GM12878 (cell line): ENCODE results near the gene SYNDIG1. TPM values are rescaled to one million over a fixed set of nuclear protein-coding genes. Genes with fewer than 3 reads are reported as not detected.

Experiments used
- ATAC-seq: fragments of 200-7000 bp; cut with Tn5 transposase; 3 replicates; pipeline ENCODE4 v1.9.1; 2020; ENCODE audit warnings: mild to moderate bottlenecking, moderate library complexity
- BruUV-seq: library from RNA; stranded (reverse); fragments of 400-500 nt; replicated peaks from 2 replicates; lab custom pipeline; 2021; lab: Mats Ljungman, UMichigan
- CTCF ChIA-PET: fragments of 300-600 bp; sonication (Branson Sonifier 250); formaldehyde crosslinking; extraction: SDS; loops from one replicate; lab custom pipeline; 2021; ENCODE audit warnings: inconsistent platforms; lab: Yijun Ruan, JAX
- POLR2A ChIA-PET: fragments of 350-600 bp; formaldehyde crosslinking; extraction: SDS; loops from one replicate; lab custom pipeline; 2021; ENCODE audit warnings: inconsistent platforms; lab: Charles Lee
- RAD21 ChIA-PET: fragments of 300-600 bp; sonication (Branson Sonifier 250); formaldehyde crosslinking; loops from one replicate; lab custom pipeline; 2023; ENCODE audit warnings: antibody characterized with exemption; ENCODE audit not compliant: unreplicated experiment; lab: Charles Lee
- SMC1A ChIA-PET: fragments of 300-600 bp; sonication (Branson Sonifier 250); formaldehyde crosslinking; loops from one replicate; lab custom pipeline; 2023; ENCODE audit not compliant: unreplicated experiment, uncharacterized antibody; lab: Charles Lee
- DNase-seq: peaks from one replicate; pipeline ENCODE4 v3.0.0-alpha.2; 2011; ENCODE audit warnings: low read depth, low spot score
- FAIRE-seq: peaks from 3 replicates; lab custom pipeline; 2011; peaks lifted over from hg19 to GRCh38; lab: Jason Lieb, UNC
- H2AFZ ChIP-seq: 2 replicates; pipeline ENCODE4 v1.6.0; 2011; ENCODE audit warnings: low read depth, low read length, control low read depth; ENCODE audit not compliant: control insufficient read depth
- H3K27ac ChIP-seq: 2 replicates; pipeline ENCODE4 v1.5.1; 2011; ENCODE audit warnings: control low read depth; ENCODE audit not compliant: control insufficient read depth, insufficient read depth
- H3K27me3 ChIP-seq, 2 experiments: replicated peaks in 1 of 2; 2 replicates each; pipeline versions ENCODE4 v1.6.0 to v1.6.1; 2011; ENCODE audit warnings: low read length in 1 of 2; ENCODE audit not compliant: control insufficient read depth in 2 of 2, insufficient read depth in 2 of 2
- H3K36me3 ChIP-seq, 2 experiments: 2 replicates each; pipeline ENCODE4 v1.5.1; 2011; ENCODE audit warnings: low read length in 1 of 2; ENCODE audit not compliant: control insufficient read depth in 2 of 2, insufficient read depth in 2 of 2
- H3K4me1 ChIP-seq: 2 replicates; pipeline ENCODE4 v1.6.1; 2011; ENCODE audit warnings: mild to moderate bottlenecking, low read length, moderate library complexity, mixed read lengths; ENCODE audit not compliant: control insufficient read depth, insufficient read depth
- H3K4me2 ChIP-seq: 2 replicates; pipeline ENCODE4 v1.6.0; 2011; ENCODE audit warnings: control low read depth; ENCODE audit not compliant: control insufficient read depth, insufficient read depth
- H3K4me3 ChIP-seq: fragments of 200-600 bp; sonication (generic); 2 replicates; pipeline ENCODE4 v1.5.1; 2016
- H3K79me2 ChIP-seq: 2 replicates; pipeline ENCODE4 v1.6.0; 2011; ENCODE audit warnings: low read length; ENCODE audit not compliant: control insufficient read depth, insufficient read depth
- H3K9ac ChIP-seq: 2 replicates; pipeline ENCODE4 v1.8.0; 2011; ENCODE audit warnings: low read length, control low read depth, mixed read lengths; ENCODE audit not compliant: control insufficient read depth, insufficient read depth
- H3K9me3 ChIP-seq: replicated peaks from 3 replicates; pipeline ENCODE4 v1.5.1; 2011; ENCODE audit warnings: mild to moderate bottlenecking, low read length; ENCODE audit not compliant: control insufficient read depth, insufficient read depth
- H4K20me1 ChIP-seq: 2 replicates; pipeline ENCODE4 v1.6.0; 2011; ENCODE audit not compliant: control insufficient read depth, insufficient read depth
- BCL11A ChIP-seq: IDR thresholded peaks from 2 replicates; pipeline ENCODE4 v1.6.1; 2011; ENCODE audit warnings: low read depth, low read length
- BCL3 ChIP-seq: IDR thresholded peaks from 2 replicates; pipeline ENCODE4 v1.6.1; 2011; ENCODE audit warnings: borderline replicate concordance, low read depth, mild to moderate bottlenecking, moderate library complexity, low read length; ENCODE audit not compliant: insufficient read depth, poor library complexity, severe bottlenecking
- BRCA1 ChIP-seq: IDR thresholded peaks from 2 replicates; pipeline ENCODE4 v1.6.1; 2011; ENCODE audit warnings: low read depth, low read length, improper control_type of control experiment
- CHD2 ChIP-seq: IDR thresholded peaks from 2 replicates; pipeline ENCODE4 v1.6.1; 2011; ENCODE audit warnings: low read depth, low read length, improper control_type of control experiment, borderline replicate concordance
- E2F8 ChIP-seq: fragments of 450-650 bp; IDR thresholded peaks from 2 replicates; pipeline ENCODE4 v1.6.1; 2018; ENCODE audit warnings: mild to moderate bottlenecking, low read depth, moderate library complexity; ENCODE audit not compliant: partially characterized antibody
- NR2C1 ChIP-seq: fragments of 450-650 bp; IDR thresholded peaks from 2 replicates; pipeline ENCODE4 v1.6.1; 2017; ENCODE audit warnings: antibody characterized with exemption, mild to moderate bottlenecking, moderate library complexity
- NR2F1 ChIP-seq: fragments of 450-650 bp; conservative IDR thresholded peaks from 2 replicates; pipeline ENCODE4 v1.6.1; 2017; ENCODE audit warnings: mild to moderate bottlenecking
- POLR2A ChIP-seq: IDR thresholded peaks from 2 replicates; pipeline ENCODE4 v1.6.1; 2011; ENCODE audit warnings: low read depth, mild to moderate bottlenecking, low read length
- POU2F2 ChIP-seq: IDR thresholded peaks from 3 replicates; pipeline ENCODE4 v1.6.1; 2011; ENCODE audit warnings: low read depth, mild to moderate bottlenecking, low read length, borderline replicate concordance
- SIN3A ChIP-seq: IDR thresholded peaks from 2 replicates; pipeline ENCODE4 v1.6.1; 2012; ENCODE audit warnings: low read depth, low read length, improper control_type of control experiment
- STAT3 ChIP-seq: IDR thresholded peaks from 2 replicates; pipeline ENCODE4 v1.6.1; 2011; ENCODE audit warnings: low read depth, low read length, improper control_type of control experiment
- ZSCAN29 ChIP-seq: fragments of 450-650 bp; IDR thresholded peaks from 2 replicates; pipeline ENCODE4 v1.6.1; 2017; ENCODE audit warnings: mild to moderate bottlenecking, moderate library complexity
- WGBS: methylation state at CpG from one replicate; pipeline ENCODE4 v1.1.6; 2016; ENCODE audit warnings: low lambda C conversion rate; ENCODE audit not compliant: insufficient replicate concordance, insufficient coverage; ENCODE audit errors: missing lambda C conversion rate; 5-methylcytosine and 5-hydroxymethylcytosine counted together
- in situ Hi-C: fragments of 300-500 bp; cut with MboI; formaldehyde crosslinking; loops from 9 replicates; pipeline ENCODE4 v1.14.3; 2018; ENCODE audit warnings: mixed read lengths
- intact Hi-C: fragments of 100-400 bp; cut with micrococcal nuclease; formaldehyde crosslinking; loops from one replicate; pipeline ENCODE4 v1.14.2; 2022; ENCODE audit not compliant: unreplicated experiment
- polyA plus RNA-seq, 11 experiments: library from polyadenylated mRNA; depleted of rRNA in 4 of 11; unstranded in 6 of 11; stranded (reverse) in 5 of 11; fragments of >200 nt; fragmentation: Nextera tagmentation in 4 of 11; fragmentation: Illumina TruSeq in 1 of 11; extraction: Ambion mirVana in 4 of 11; extraction: Trizol in 1 of 11; gene quantifications; 1 replicate in 1 of 11; 2 replicates in 10 of 11; pipeline versions ENCODE4 v1.2.1 to v1.2.3, GENCODE V29; 2011 to 2016; ENCODE audit warnings: inconsistent platforms in 2 of 11, missing spikeins in 2 of 11, low read depth in 1 of 11
- total RNA-seq, 4 experiments: library from RNA; depleted of rRNA in 3 of 4; stranded (reverse); fragments of >200 nt in 3 of 4; fragmentation: Illumina TruSeq in 1 of 4; extraction: Trizol in 1 of 4; gene quantifications; 2 replicates each; pipeline versions ENCODE4 v1.2.1 to v1.2.3, GENCODE V29; 2013 to 2021

Gene SYNDIG1
- total and polyA plus RNA-seq, 10 of the 15 experiments (the other 5 are each of a cell fraction or from before 2014, with no cell fraction given): not detected

DNA sequence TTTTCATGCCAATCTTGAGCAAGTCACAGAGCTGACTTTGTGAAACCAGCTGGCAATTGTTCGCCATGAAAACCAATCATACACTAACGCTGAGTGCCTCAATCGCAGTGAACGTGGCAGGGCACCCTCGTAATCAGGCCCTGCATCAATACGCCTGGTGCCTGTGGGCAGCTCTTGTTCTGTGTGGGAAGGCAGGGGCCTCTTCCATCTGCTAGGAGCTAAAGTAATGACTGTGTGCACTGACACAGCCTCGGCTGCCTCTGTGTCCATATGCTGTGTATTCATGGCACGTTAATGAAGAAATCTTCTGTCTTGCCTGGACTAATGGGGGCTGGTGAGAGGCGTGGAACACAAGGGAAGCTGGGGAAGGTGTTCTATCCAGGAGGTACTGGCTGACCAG, 27.8 kb upstream of the SYNDIG1 start:
- no peak for ATAC-seq
- H3K79me2 ChIP-seq: no peaks in the 10 kb centered on the region
- no peaks in the 10 kb centered on the region for H4K20me1 ChIP-seq
- BruUV-seq: no TSS peak
- in situ Hi-C loops (no loop called here), intact Hi-C loops (no loop called here)
- DNase-seq: no peak
- no peak for FAIRE-seq
- no peak overlapping the region for H3K27ac ChIP-seq
- no peaks in the 10 kb centered on the region for H3K9me3 ChIP-seq
- no peak overlapping the region for H2AFZ ChIP-seq
- no peak overlapping the region for H3K9ac ChIP-seq
- SMC1A ChIA-PET: no interaction called here
- no peak overlapping the region for H3K4me3 ChIP-seq
- RAD21 ChIA-PET: no interaction called here
- 18% methylated on average over 9 of the region's 9 CpGs for WGBS
- H3K27me3 ChIP-seq: peaks cover 0 to 4% of the 10 kb centered on the region in 2 experiments; a peak in 3 of 4 replicates
- no peaks in the 10 kb centered on the region for H3K36me3 ChIP-seq
- H3K4me2 ChIP-seq: no peak overlapping the region
- CTCF ChIA-PET: no interaction called here
- no peak for TF ChIP-seq ZSCAN29
- no peaks in the 10 kb centered on the region for H3K4me1 ChIP-seq
- POLR2A ChIA-PET: no interaction called here

GRCh38 chr20:24442909-24443308, 26.5 kb upstream of the SYNDIG1 start:
- Histone ChIP-seq H3K9ac (no peak overlapping the region), H4K20me1 (no peaks in the 10 kb centered on the region), H3K4me2 (no peak overlapping the region), H3K9me3 (no peaks in the 10 kb centered on the region), H3K4me1 (no peaks in the 10 kb centered on the region), H3K79me2 (no peaks in the 10 kb centered on the region), H3K4me3 (no peak overlapping the region), H3K27ac (no peak overlapping the region), H3K36me3 (no peaks in the 10 kb centered on the region), H3K27me3 (peaks cover 0 to 4% of the 10 kb centered on the region in 2 experiments; a peak in 2 of 4 replicates), H2AFZ (no peak overlapping the region)
- POLR2A ChIA-PET: no interaction called here
- WGBS: 30% methylated on average over 3 of the region's 3 CpGs
- DNase-seq: no peak
- ATAC-seq: no peak
- FAIRE-seq: no peak
- RAD21 ChIA-PET: no interaction called here
- TF ChIP-seq CHD2: no peak
- no peak for TF ChIP-seq SIN3A
- TF ChIP-seq NR2C1: no peak
- no peak for TF ChIP-seq POU2F2
- TF ChIP-seq E2F8: no peak
- TF ChIP-seq BRCA1: no peak
- no peak for TF ChIP-seq BCL3
- no peak for TF ChIP-seq POLR2A
- no peak for TF ChIP-seq BCL11A
- no peak for TF ChIP-seq NR2F1
- no peak for TF ChIP-seq STAT3
- SMC1A ChIA-PET: no interaction called here
- CTCF ChIA-PET: no interaction called here
- intact Hi-C loops: no loop called here
- in situ Hi-C loops: no loop called here
- no TSS peak for BruUV-seq
